ENCODE measurements around the gene MYO18A.

MYO18A gene

GRCh38 chr17:29196769-29197515 lies 16.7 kb upstream of the MYO18A start:
- Histone ChIP-seq H2AFZ (no peak overlapping the region), H3K9me3 (ENCODE audit: control insufficient read depth, low read length) (no peaks in the 10 kb centered on the region), H3K36me3 (ENCODE audit: control insufficient read depth, insufficient read depth, low read length) (no peaks in the 10 kb centered on the region), H3K4me3 (ENCODE audit: low read depth, low read length) (no peak overlapping the region), H3K4me1 (no peaks in the 10 kb centered on the region), H3K27me3 (ENCODE audit: control insufficient read depth, insufficient read depth, low read length) (no peaks in the 10 kb centered on the region), H3K4me2 (ENCODE audit: low read length) (no peak overlapping the region), H3K9ac (no peak overlapping the region), H3K27ac (no peak overlapping the region), H3K79me2 (no peaks in the 10 kb centered on the region)
- TF ChIP-seq CTCF (IDR thresholded peaks at IDR 0.05), result no peak

- no peaks in the 10 kb centered on the region for H3K36me3 ChIP-seq (ENCODE audit: control insufficient read depth, insufficient read depth, low read length)
- no peak overlapping the region for H3K4me2 ChIP-seq (ENCODE audit: low read length)
- H3K27ac ChIP-seq, result no peak overlapping the region
- no peaks in the 10 kb centered on the region for H3K27me3 ChIP-seq (ENCODE audit: control insufficient read depth, insufficient read depth, low read length)
- no peaks in the 10 kb centered on the region for H3K4me1 ChIP-seq
- H3K4me3 ChIP-seq (ENCODE audit: low read depth, low read length), result no peak overlapping the region
- no peak overlapping the region for H2AFZ ChIP-seq
- no peaks in the 10 kb centered on the region for H3K79me2 ChIP-seq
- no peaks in the 10 kb centered on the region for H3K9me3 ChIP-seq (ENCODE audit: control insufficient read depth, low read length)
- H3K9ac ChIP-seq, result no peak overlapping the region
- TF ChIP-seq CTCF (IDR thresholded peaks at IDR 0.05), result no peak
Observed at GRCh38 chr17:29195465-29196081, 15.4 kb upstream of the MYO18A start.

GRCh38 chr17:29194669-29195068 lies 14.5 kb upstream of the MYO18A start:
- Histone ChIP-seq H3K4me3 (ENCODE audit: low read depth, low read length) (no peak overlapping the region), H3K4me2 (ENCODE audit: low read length) (no peak overlapping the region), H3K4me1 (no peaks in the 10 kb centered on the region), H3K9me3 (ENCODE audit: control insufficient read depth, low read length) (no peaks in the 10 kb centered on the region), H3K27me3 (ENCODE audit: control insufficient read depth, insufficient read depth, low read length) (no peaks in the 10 kb centered on the region), H3K9ac (no peak overlapping the region), H3K36me3 (ENCODE audit: control insufficient read depth, insufficient read depth, low read length) (no peaks in the 10 kb centered on the region), H3K27ac (no peak overlapping the region), H2AFZ (no peak overlapping the region), H3K79me2 (no peaks in the 10 kb centered on the region)
- no peak for TF ChIP-seq CTCF (IDR thresholded peaks at IDR 0.05)

GRCh38 chr17:29193146-29193545 lies 12.9 kb upstream of the MYO18A start:
- no peak overlapping the region for H3K9ac ChIP-seq
- TF ChIP-seq CTCF (IDR thresholded peaks at IDR 0.05), result no peak
- no peak overlapping the region for H2AFZ ChIP-seq
- no peak overlapping the region for H3K4me2 ChIP-seq (ENCODE audit: low read length)
- H3K27ac ChIP-seq, result no peak overlapping the region
- no peaks in the 10 kb centered on the region for H3K79me2 ChIP-seq
- no peaks in the 10 kb centered on the region for H3K9me3 ChIP-seq (ENCODE audit: control insufficient read depth, low read length)
- H3K4me3 ChIP-seq (ENCODE audit: low read depth, low read length), result no peak overlapping the region
- no peaks in the 10 kb centered on the region for H3K4me1 ChIP-seq
- H3K27me3 ChIP-seq (ENCODE audit: control insufficient read depth, insufficient read depth, low read length), result no peaks in the 10 kb centered on the region
- no peaks in the 10 kb centered on the region for H3K36me3 ChIP-seq (ENCODE audit: control insufficient read depth, insufficient read depth, low read length)

Measured in parathyroid adenoma (tissue), 2 donors.